H9 (cell line): Measurements from ENCODE around the gene ZMAT5. TPM values are rescaled to one million over a fixed set of nuclear protein-coding genes. Genes with fewer than 3 reads are reported as not detected.

Experiments
- DNase-seq: peaks from one replicate; pipeline ENCODE4 v3.0.0-alpha.2; 2017
- H2AFZ ChIP-seq: one replicate; pipeline ENCODE4 v1.6.1; 2013; ENCODE audit warnings: mild to moderate bottlenecking, low read length, control low read depth, moderate library complexity
- H2AK5ac ChIP-seq: 2 replicates; pipeline ENCODE4 v1.6.1; 2013; ENCODE audit warnings: low read length, control low read depth, mixed read lengths; ENCODE audit not compliant: insufficient read length
- H2BK120ac ChIP-seq: one replicate; pipeline ENCODE4 v1.6.1; 2013; ENCODE audit warnings: low read depth, mild to moderate bottlenecking, low read length, control low read depth, inconsistent platforms; ENCODE audit not compliant: poor library complexity, severe bottlenecking
- H2BK12ac ChIP-seq: 2 replicates; pipeline ENCODE4 v1.6.1; 2013; ENCODE audit warnings: low read length, control low read depth, mixed read lengths, low read depth; ENCODE audit not compliant: insufficient read length
- H2BK15ac ChIP-seq: 2 replicates; pipeline ENCODE4 v1.6.1; 2013; ENCODE audit warnings: low read depth, low read length, control low read depth
- H2BK20ac ChIP-seq: one replicate; pipeline ENCODE4 v1.6.1; 2013; ENCODE audit warnings: low read depth, mild to moderate bottlenecking, low read length, control low read depth, inconsistent platforms; ENCODE audit not compliant: poor library complexity, severe bottlenecking
- H2BK5ac ChIP-seq: 2 replicates; pipeline ENCODE4 v1.6.1; 2013; ENCODE audit warnings: low read length, control low read depth, mixed read lengths; ENCODE audit not compliant: insufficient read length
- H3K14ac ChIP-seq: 2 replicates; pipeline ENCODE4 v1.6.1; 2013; ENCODE audit warnings: low read length, control low read depth; ENCODE audit not compliant: insufficient read depth
- H3K18ac ChIP-seq: 2 replicates; pipeline ENCODE4 v1.6.1; 2013; ENCODE audit warnings: low read depth, mild to moderate bottlenecking, mixed read lengths, low read length, control low read depth; ENCODE audit not compliant: insufficient read length
- H3K23ac ChIP-seq: 2 replicates; pipeline ENCODE4 v1.6.1; 2013; ENCODE audit warnings: low read length, control low read depth, mixed read lengths, low read depth; ENCODE audit not compliant: insufficient read length
- H3K23me2 ChIP-seq: 2 replicates; pipeline ENCODE4 v1.6.1; 2013; ENCODE audit warnings: low read depth, mild to moderate bottlenecking, mixed read lengths, low read length, control low read depth; ENCODE audit not compliant: insufficient read length, poor library complexity, severe bottlenecking
- H3K27ac ChIP-seq: 2 replicates; pipeline ENCODE4 v1.5.1; 2013; ENCODE audit warnings: low read length, control low read depth, mixed read lengths, low read depth; ENCODE audit not compliant: insufficient read length
- H3K27me3 ChIP-seq: 2 replicates; pipeline ENCODE4 v1.6.1; 2013; ENCODE audit warnings: low read length, control low read depth, inconsistent platforms; ENCODE audit not compliant: insufficient read depth
- H3K4ac ChIP-seq: 2 replicates; pipeline ENCODE4 v1.6.1; 2013; ENCODE audit warnings: low read depth, mild to moderate bottlenecking, control low read depth, inconsistent platforms, low read length, moderate library complexity
- H3K4me1 ChIP-seq: 2 replicates; pipeline ENCODE4 v1.6.1; 2013; ENCODE audit warnings: low read length, control low read depth, inconsistent platforms; ENCODE audit not compliant: insufficient read depth
- H3K4me2 ChIP-seq: 2 replicates; pipeline ENCODE4 v1.6.1; 2013; ENCODE audit warnings: low read length, control low read depth, mixed read lengths; ENCODE audit not compliant: insufficient read length, insufficient read depth
- H3K56ac ChIP-seq: 2 replicates; pipeline ENCODE4 v1.6.1; 2013; ENCODE audit warnings: low read depth, mild to moderate bottlenecking, mixed read lengths, low read length, control low read depth; ENCODE audit not compliant: insufficient read length
- H3K79me1 ChIP-seq: 2 replicates; pipeline ENCODE4 v1.6.1; 2013; ENCODE audit warnings: low read depth, mild to moderate bottlenecking, moderate library complexity, low read length, control low read depth, inconsistent platforms; ENCODE audit not compliant: insufficient read depth, poor library complexity, severe bottlenecking
- H3K79me2 ChIP-seq: 2 replicates; pipeline ENCODE4 v1.6.1; 2013; ENCODE audit warnings: low read length, control low read depth, inconsistent platforms; ENCODE audit not compliant: insufficient read depth
- H3K9ac ChIP-seq: 2 replicates; pipeline ENCODE4 v1.6.1; 2013; ENCODE audit warnings: low read length, control low read depth, mixed read lengths; ENCODE audit not compliant: insufficient read length; ENCODE audit errors: extremely low read depth
- H3K9me3 ChIP-seq: one replicate; pipeline ENCODE4 v1.6.1; 2013; ENCODE audit warnings: low read depth, low read length, inconsistent platforms; ENCODE audit not compliant: control insufficient read depth
- H3T11ph ChIP-seq: one replicate; pipeline ENCODE4 v1.6.1; 2013; ENCODE audit warnings: mild to moderate bottlenecking, low read length, control low read depth, inconsistent platforms
- H4K20me1 ChIP-seq: one replicate; pipeline ENCODE4 v1.6.1; 2013; ENCODE audit not compliant: control insufficient read depth, insufficient read length, insufficient read depth
- H4K5ac ChIP-seq: 2 replicates; pipeline ENCODE4 v1.6.1; 2013; ENCODE audit warnings: low read depth, mild to moderate bottlenecking, mixed read lengths, low read length, control low read depth; ENCODE audit not compliant: insufficient read length
- H4K8ac ChIP-seq: replicated peaks from 2 replicates; pipeline ENCODE4 v1.6.1; 2013; ENCODE audit warnings: low read length, control low read depth, mixed read lengths, low read depth; ENCODE audit not compliant: insufficient read length
- H4K91ac ChIP-seq: 2 replicates; pipeline ENCODE4 v1.6.1; 2013; ENCODE audit warnings: low read depth, mild to moderate bottlenecking, moderate library complexity, mixed read lengths, low read length, control low read depth; ENCODE audit not compliant: insufficient read length
- H3K27ac Mint-ChIP-seq, 3 experiments: 2 replicates in 2 of 3; 3 replicates in 1 of 3; pipeline ENCODE4 v1.8.0; 2020 to 2021; ENCODE audit warnings: mixed read lengths in 3 of 3, mild to moderate bottlenecking in 1 of 3, moderate library complexity in 1 of 3
- H3K27me3 Mint-ChIP-seq: 2 replicates; pipeline ENCODE4 v1.8.0; 2021; ENCODE audit warnings: low read depth, mild to moderate bottlenecking, moderate library complexity, mixed read lengths
- H3K36me3 Mint-ChIP-seq, 3 experiments: 2 replicates in 2 of 3; 3 replicates in 1 of 3; pipeline ENCODE4 v1.8.0; 2020 to 2021; ENCODE audit warnings: low read depth in 3 of 3, mixed read lengths in 3 of 3; ENCODE audit not compliant: insufficient read depth in 1 of 3
- H3K4me1 Mint-ChIP-seq, 2 experiments: 2 replicates each; pipeline ENCODE4 v1.8.0; 2020; ENCODE audit warnings: mixed read lengths in 2 of 2
- H3K4me3 Mint-ChIP-seq, 2 experiments: 2 replicates in 1 of 2; 3 replicates in 1 of 2; pipeline ENCODE4 v1.8.0; 2020 to 2021; ENCODE audit warnings: mild to moderate bottlenecking in 2 of 2, mixed read lengths in 2 of 2, moderate library complexity in 1 of 2
- H3K9me3 Mint-ChIP-seq, 2 experiments: 2 replicates in 1 of 2; 3 replicates in 1 of 2; pipeline ENCODE4 v1.8.0; 2020; ENCODE audit warnings: mild to moderate bottlenecking in 2 of 2, mixed read lengths in 2 of 2, moderate library complexity in 1 of 2
- WGBS: extraction: QIAGEN DNeasy Blood & Tissue Kit; methylation state at CpG from one replicate; pipeline ENCODE4 v1.1.7; 2013; ENCODE audit warnings: missing lambda C conversion rate, low lambda C conversion rate, mixed read lengths; ENCODE audit not compliant: insufficient read length; ENCODE audit errors: extremely low coverage; 5-methylcytosine and 5-hydroxymethylcytosine counted together
- total RNA-seq: library from RNA; stranded (reverse); gene quantifications from 2 replicates; pipeline ENCODE4 v1.2.1, GENCODE V29; 2021
- TF ChIP-seq, protein P1 (sequence below): fragments of 200-600 bp; sonication (generic); conservative IDR thresholded peaks from 3 replicates; pipeline ENCODE4 v1.8.0; 2021; ENCODE audit warnings: antibody characterized with exemption, mild to moderate bottlenecking

ZMAT5 gene
- total RNA-seq, 1 experiment from 2014 or later = 13.9 TPM

GRCh38 chr22:29707471-29707870, 59.3 kb downstream of the ZMAT5 start:
- no peak overlapping the region for H2BK15ac ChIP-seq
- no peak overlapping the region for H2AFZ ChIP-seq
- H4K20me1 ChIP-seq = no peaks in the 10 kb centered on the region
- Mint-ChIP-seq H3K27ac (no peak overlapping the region), H3K27me3 (peaks cover 91% of the 10 kb centered on the region), H3K36me3 (no peaks in the 10 kb centered on the region), H3K4me1 (peaks cover 18 to 38% of the 10 kb centered on the region in 2 experiments), H3K9me3 (no peaks in the 10 kb centered on the region), H3K4me3 (no peak overlapping the region)
- H2BK20ac ChIP-seq = no peak overlapping the region
- H2BK12ac ChIP-seq = no peak overlapping the region
- peaks cover 9% of the 10 kb centered on the region for H3K23me2 ChIP-seq
- H3K4me1 ChIP-seq = peaks cover 4% of the 10 kb centered on the region; the same call in 1 of the 2 replicates
- H3K4ac ChIP-seq = no peak overlapping the region
- no peaks in the 10 kb centered on the region; the same call in 1 of the 2 replicates for H3K27me3 ChIP-seq
- H3K18ac ChIP-seq = no peak overlapping the region
- no peak overlapping the region for H3K9ac ChIP-seq
- no peak overlapping the region for H3T11ph ChIP-seq
- H2BK5ac ChIP-seq = no peak overlapping the region
- no peak overlapping the region for H4K5ac ChIP-seq
- H3K79me1 ChIP-seq = no peaks in the 10 kb centered on the region
- TF ChIP-seq, protein P1, sequence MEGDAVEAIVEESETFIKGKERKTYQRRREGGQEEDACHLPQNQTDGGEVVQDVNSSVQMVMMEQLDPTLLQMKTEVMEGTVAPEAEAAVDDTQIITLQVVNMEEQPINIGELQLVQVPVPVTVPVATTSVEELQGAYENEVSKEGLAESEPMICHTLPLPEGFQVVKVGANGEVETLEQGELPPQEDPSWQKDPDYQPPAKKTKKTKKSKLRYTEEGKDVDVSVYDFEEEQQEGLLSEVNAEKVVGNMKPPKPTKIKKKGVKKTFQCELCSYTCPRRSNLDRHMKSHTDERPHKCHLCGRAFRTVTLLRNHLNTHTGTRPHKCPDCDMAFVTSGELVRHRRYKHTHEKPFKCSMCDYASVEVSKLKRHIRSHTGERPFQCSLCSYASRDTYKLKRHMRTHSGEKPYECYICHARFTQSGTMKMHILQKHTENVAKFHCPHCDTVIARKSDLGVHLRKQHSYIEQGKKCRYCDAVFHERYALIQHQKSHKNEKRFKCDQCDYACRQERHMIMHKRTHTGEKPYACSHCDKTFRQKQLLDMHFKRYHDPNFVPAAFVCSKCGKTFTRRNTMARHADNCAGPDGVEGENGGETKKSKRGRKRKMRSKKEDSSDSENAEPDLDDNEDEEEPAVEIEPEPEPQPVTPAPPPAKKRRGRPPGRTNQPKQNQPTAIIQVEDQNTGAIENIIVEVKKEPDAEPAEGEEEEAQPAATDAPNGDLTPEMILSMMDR = no peak
- no peak overlapping the region for H3K14ac ChIP-seq
- no peak for DNase-seq
- H3K56ac ChIP-seq = no peak overlapping the region
- no peak overlapping the region for H3K4me2 ChIP-seq
- WGBS = no CpG with 5 or more reads among the region's 5 CpGs
- no peak overlapping the region for H4K8ac ChIP-seq
- H2BK120ac ChIP-seq = no peak overlapping the region
- H2AK5ac ChIP-seq = no peak overlapping the region
- H4K91ac ChIP-seq = no peak overlapping the region
- no peaks in the 10 kb centered on the region for H3K79me2 ChIP-seq
- no peaks in the 10 kb centered on the region for H3K9me3 ChIP-seq
- H3K27ac ChIP-seq = no peak overlapping the region
- no peak overlapping the region for H3K23ac ChIP-seq
